Nephron (organoid): ENCODE data around the gene ZBTB14.
A peak's percentile ranks its signal among the peaks of the same experiment; 100 is the strongest.

Source experiments
- H3K27ac Mint-ChIP-seq, 3 experiments: 2 replicates each; pipeline ENCODE4 v1.8.0; 2020; ENCODE audit warnings: mixed read lengths in 3 of 3, mild to moderate bottlenecking in 2 of 3, moderate library complexity in 1 of 3
- H3K27me3 Mint-ChIP-seq: 2 replicates; pipeline ENCODE4 v1.8.0; 2021; ENCODE audit warnings: low read depth, mild to moderate bottlenecking, moderate library complexity, mixed read lengths
- H3K36me3 Mint-ChIP-seq: 2 replicates; pipeline ENCODE4 v1.8.0; 2020; ENCODE audit warnings: low read depth, mixed read lengths
- H3K4me1 Mint-ChIP-seq: 2 replicates; pipeline ENCODE4 v1.8.0; 2020; ENCODE audit warnings: mixed read lengths
- H3K4me3 Mint-ChIP-seq, 3 experiments: 2 replicates each; pipeline ENCODE4 v1.8.0; 2020; ENCODE audit warnings: mild to moderate bottlenecking in 3 of 3, mixed read lengths in 3 of 3, moderate library complexity in 2 of 3
- H3K9me3 Mint-ChIP-seq: 2 replicates; pipeline ENCODE4 v1.8.0; 2020; ENCODE audit warnings: mixed read lengths
- TF ChIP-seq, protein P1 (sequence below), 3 experiments: fragments of 200-600 bp; sonication (generic); IDR thresholded peaks; one replicate each; pipeline ENCODE4 v1.5.0; 2021; ENCODE audit warnings: antibody characterized with exemption in 3 of 3; ENCODE audit not compliant: unreplicated experiment in 3 of 3

Gene ZBTB14

GRCh38 chr18:5295981-5296705 is 617 bp upstream of the ZBTB14 start:
- Mint-ChIP-seq H3K27ac (peak overlapping the region; percentile 96 to 100 (median 99)), H3K27me3 (peaks cover 11% of the 10 kb centered on the region), H3K4me3 (peak overlapping the region; percentile 88 to 96 (median 94)), H3K4me1 (peaks cover 15% of the 10 kb centered on the region), H3K9me3 (no peaks in the 10 kb centered on the region), H3K36me3 (peaks cover 12% of the 10 kb centered on the region)
- TF ChIP-seq, protein P1, sequence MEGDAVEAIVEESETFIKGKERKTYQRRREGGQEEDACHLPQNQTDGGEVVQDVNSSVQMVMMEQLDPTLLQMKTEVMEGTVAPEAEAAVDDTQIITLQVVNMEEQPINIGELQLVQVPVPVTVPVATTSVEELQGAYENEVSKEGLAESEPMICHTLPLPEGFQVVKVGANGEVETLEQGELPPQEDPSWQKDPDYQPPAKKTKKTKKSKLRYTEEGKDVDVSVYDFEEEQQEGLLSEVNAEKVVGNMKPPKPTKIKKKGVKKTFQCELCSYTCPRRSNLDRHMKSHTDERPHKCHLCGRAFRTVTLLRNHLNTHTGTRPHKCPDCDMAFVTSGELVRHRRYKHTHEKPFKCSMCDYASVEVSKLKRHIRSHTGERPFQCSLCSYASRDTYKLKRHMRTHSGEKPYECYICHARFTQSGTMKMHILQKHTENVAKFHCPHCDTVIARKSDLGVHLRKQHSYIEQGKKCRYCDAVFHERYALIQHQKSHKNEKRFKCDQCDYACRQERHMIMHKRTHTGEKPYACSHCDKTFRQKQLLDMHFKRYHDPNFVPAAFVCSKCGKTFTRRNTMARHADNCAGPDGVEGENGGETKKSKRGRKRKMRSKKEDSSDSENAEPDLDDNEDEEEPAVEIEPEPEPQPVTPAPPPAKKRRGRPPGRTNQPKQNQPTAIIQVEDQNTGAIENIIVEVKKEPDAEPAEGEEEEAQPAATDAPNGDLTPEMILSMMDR (IDR thresholded peaks at IDR 0.05; ENCODE audit: unreplicated experiment in 3 of 3) = no peak

- H3K27ac Mint-ChIP-seq = peak overlapping the region; percentile 98 to 99 (median 99)
- H3K9me3 Mint-ChIP-seq = no peaks in the 10 kb centered on the region
- H3K36me3 Mint-ChIP-seq = peaks cover 17% of the 10 kb centered on the region
- peaks cover 11% of the 10 kb centered on the region for H3K27me3 Mint-ChIP-seq
- H3K4me1 Mint-ChIP-seq = peaks cover 15% of the 10 kb centered on the region
- peak overlapping the region; percentile 91 to 94 (median 94) for H3K4me3 Mint-ChIP-seq
- TF ChIP-seq, protein P1 (IDR thresholded peaks at IDR 0.05; ENCODE audit: unreplicated experiment in 3 of 3) = no peak
Observed at GRCh38 chr18:5294457-5295230, 882 bp downstream of the ZBTB14 start.

DNA sequence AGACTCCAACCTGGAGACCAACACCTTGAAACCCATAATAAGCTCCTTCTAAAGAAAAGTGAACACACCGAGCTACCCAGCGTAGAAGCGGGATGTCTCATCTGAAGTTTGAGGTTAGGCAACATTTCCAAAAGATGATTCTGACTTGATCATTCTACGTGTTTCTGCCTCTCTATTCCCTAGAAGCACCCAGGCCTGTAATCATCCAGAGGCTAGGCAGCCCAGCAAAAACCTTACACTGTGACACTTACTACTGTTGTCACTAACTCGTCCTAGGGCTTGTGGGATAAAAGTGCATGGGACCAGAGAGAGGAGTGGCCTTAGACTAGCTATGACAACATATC is 1.4 kb downstream of the ZBTB14 start:
- peaks cover 11% of the 10 kb centered on the region for H3K27me3 Mint-ChIP-seq
- H3K4me1 Mint-ChIP-seq = peaks cover 15% of the 10 kb centered on the region
- peak overlapping the region; percentile 91 to 94 (median 94) for H3K4me3 Mint-ChIP-seq
- H3K36me3 Mint-ChIP-seq = peaks cover 17% of the 10 kb centered on the region
- TF ChIP-seq, protein P1 (IDR thresholded peaks at IDR 0.05; ENCODE audit: unreplicated experiment in 3 of 3) = no peak
- H3K9me3 Mint-ChIP-seq = no peaks in the 10 kb centered on the region
- H3K27ac Mint-ChIP-seq = peak overlapping the region; percentile 98 to 99 (median 99)

- no peaks in the 10 kb centered on the region for H3K9me3 Mint-ChIP-seq
- no peak overlapping the region for H3K4me3 Mint-ChIP-seq
- no peaks in the 10 kb centered on the region for H3K27me3 Mint-ChIP-seq
- TF ChIP-seq, protein P1 (IDR thresholded peaks at IDR 0.05; ENCODE audit: unreplicated experiment in 3 of 3) = no peak
- H3K36me3 Mint-ChIP-seq = peaks cover 28% of the 10 kb centered on the region
- H3K27ac Mint-ChIP-seq = no peak overlapping the region
- peaks cover 41% of the 10 kb centered on the region for H3K4me1 Mint-ChIP-seq
Observed at GRCh38 chr18:5288517-5288935, 7.0 kb downstream of the ZBTB14 start.

DNA sequence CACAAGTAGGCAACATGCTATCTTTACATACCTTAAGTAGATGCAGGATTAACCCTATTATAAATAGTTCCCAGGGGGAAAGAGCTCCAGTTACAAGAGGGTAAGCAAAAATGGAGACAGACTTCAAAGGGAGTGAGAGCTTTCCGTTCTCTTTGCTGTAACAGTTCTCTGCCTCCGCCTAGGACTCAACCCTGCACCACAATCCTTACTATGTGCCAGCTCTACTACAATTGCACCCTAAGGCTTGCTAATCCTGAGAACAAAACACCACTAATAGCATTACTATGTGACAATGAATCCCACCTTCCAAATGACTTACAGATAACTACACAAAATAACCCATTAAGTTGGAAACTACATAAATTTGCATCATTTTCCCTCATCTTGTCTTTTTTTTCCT is 7.7 kb downstream of the ZBTB14 start:
- Mint-ChIP-seq H3K27me3 (no peaks in the 10 kb centered on the region), H3K4me1 (peaks cover 41% of the 10 kb centered on the region), H3K36me3 (peaks cover 28% of the 10 kb centered on the region), H3K4me3 (no peak overlapping the region), H3K9me3 (no peaks in the 10 kb centered on the region), H3K27ac (no peak overlapping the region)
- TF ChIP-seq, protein P1 (IDR thresholded peaks at IDR 0.05; ENCODE audit: unreplicated experiment in 3 of 3) = no peak
